Islet precursor cell (in vitro differentiated cells): ENCODE measurements around the gene SMCO3.

ENCODE experiments used
- DNase-seq: peaks from one replicate; pipeline ENCODE4 v3.0.0-alpha.2; 2018

The SMCO3 gene

DNA sequence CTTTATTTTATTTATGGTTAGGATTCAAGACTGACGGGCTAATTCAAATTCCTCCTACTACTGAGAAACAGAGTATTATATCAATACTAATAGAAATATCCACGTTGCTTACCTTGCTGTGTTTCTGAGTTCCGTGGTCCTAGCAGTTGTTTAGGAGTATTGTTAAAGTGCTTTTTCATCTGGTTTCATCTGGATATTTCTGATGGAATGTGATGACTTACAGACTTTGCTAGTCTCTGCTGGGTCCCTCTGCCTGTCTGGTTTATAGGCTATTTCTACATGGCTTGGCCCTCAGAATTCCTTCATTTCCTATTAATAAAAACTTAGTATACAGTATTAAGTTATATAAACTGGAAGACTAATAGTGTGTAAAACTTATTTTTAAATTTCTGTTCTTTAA, at the start of gene SMCO3:
Gene SMCO3, minus strand, starts transcription at position 169 of the 400 bp plus-strand sequence. CDS start 7,502 bp downstream, outside the sequence.
- DNase-seq = no peak

DNA sequence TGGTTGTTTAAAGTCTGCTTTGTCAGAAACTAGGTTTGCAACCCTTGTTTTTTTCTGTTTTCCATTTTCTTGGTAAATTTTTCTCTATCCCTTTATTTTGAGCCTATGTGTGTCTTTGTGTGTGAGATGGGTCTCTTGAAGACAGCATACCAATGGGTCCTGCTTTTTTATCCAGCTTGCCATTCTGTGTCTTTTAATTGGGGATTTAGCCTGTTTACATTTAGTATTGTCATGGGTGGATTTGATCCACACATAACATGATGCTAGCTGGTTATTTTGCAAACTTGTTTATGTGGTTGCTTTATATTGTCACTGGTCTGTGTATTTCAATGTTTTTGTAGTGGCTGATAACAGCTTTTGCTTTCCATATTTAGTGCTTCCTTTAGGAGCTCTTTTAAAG, 46.5 kb upstream of the SMCO3 start:
- no peak for DNase-seq

DNA sequence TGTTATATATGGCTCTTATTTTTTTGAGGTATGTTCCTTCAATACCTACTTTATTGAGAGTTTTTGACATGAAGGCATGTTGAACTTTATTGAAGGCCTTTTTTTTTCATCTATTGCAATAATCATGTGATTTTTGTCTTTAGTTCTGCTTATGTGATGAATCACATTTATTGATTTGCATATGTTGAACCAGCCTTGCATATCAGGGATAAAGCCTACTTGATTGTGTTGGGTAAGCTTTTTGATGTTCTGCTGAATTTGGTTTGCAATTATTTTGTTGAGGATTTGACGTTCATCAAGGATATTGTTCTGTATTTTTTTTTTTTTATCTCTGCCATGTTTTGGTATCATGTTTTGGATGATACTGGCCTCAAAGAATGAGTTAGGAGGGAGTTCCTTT, 44.5 kb upstream of the SMCO3 start:
- DNase-seq = no peak

GRCh38 chr12:14854586-14855183, 40.7 kb upstream of the SMCO3 start:
- no peak for DNase-seq

DNA sequence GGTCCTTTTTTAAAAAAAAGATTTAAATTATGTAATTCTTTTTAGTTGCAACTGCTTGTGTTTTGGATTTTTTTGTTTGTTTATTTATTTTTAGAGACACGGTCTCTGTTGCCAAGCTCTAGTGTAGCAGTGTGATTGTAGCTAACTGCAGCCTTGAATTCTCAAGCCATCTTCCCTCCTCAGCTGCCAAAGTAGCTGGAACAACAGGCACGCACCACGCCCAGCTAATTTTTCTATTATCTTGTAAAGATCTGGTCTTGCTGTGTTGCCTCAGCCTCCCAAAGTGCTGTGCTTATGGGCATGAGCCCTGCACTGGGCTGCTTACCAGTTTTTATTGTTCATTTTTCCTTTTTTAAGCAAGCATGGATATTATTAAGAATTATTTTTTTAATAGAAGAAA, 40.0 kb upstream of the SMCO3 start:
- DNase-seq = peak; percentile 78

DNA sequence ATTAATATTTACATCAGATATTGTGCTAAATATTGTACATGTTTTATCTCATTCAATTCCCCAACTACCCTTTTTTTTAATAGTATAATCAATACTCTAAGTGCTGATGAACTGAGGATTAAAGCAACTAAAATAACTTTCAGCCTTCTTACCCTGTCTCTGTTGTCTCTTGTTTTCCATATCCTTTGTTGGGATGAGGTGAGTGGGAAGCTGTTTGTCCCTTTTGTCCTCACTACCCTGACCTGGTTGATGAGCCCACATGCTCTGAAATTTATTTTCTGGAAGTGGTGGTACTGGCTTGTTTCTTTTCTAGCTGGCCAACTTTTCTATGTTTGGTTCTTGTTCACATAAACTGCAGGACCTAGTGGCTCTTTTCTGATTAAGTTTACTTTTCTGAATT, 38.9 kb upstream of the SMCO3 start:
- DNase-seq = no peak

DNA sequence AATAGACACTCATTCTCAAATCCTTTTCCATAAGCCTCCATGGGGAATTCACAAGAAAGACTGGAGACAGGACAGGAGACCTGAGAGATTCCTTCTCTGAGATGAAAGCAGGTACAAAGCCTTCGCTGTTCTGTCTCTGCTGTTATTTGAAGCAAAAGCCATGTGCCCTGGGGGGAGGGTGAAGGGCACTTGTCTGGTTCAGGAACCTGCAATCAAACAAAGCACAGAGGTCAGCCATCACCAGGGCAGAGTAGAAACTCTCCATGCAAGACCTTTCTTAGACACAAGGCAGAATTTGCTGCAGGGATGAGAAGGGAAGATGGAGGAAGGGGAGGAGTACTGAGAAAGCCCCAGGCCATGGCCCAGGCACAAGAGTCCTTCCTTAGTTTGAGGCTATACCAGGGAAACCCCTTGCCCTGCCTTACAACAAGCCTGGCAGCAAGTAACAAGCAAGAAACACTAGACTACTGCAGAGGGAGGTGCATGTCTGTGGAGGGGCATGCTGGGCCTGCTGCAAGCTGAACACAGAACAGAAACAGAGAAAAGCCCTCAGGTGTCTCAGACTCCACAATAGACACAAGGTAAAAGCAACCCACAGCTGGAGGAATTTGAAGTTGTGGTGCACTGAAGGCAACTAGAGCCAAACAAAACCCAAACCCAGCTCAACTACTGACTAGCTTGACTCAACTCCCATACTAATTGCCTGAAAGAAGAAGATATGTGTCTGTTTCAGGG, 37.1 kb upstream of the SMCO3 start:
- DNase-seq = peak; percentile 99

GRCh38 chr12:14849661-14850060, 35.7 kb upstream of the SMCO3 start:
- peak; percentile 81 for DNase-seq

GRCh38 chr12:14846876-14847580, 33.0 kb upstream of the SMCO3 start:
- no peak for DNase-seq

DNA sequence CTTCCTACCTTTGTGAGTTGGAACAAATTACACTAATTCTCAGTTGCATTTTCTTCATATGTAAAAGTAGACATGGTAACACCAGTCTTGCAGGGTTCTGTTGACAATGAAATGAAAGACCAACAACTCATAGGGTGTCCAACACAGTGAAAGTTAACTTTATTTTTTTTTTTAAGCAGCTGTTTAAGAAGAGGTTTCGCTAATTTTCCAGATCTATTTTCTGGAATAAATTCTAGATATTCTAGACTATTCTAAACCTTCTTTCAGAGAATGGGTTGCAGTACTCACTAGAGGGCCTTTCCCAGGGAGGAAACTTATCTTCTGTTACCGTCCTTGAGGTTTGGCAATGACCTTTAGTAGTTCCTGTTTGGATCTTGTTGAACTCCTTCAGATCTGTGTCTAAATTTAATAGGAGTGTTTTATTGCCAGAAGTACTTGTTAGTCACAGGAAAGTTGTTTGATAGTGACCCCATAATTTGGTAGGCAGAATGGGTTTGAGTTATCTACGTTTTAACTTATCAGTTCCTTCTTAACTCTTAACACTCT, 32.1 kb upstream of the SMCO3 start:
- DNase-seq = no peak

- peak; percentile 69 for DNase-seq
Measured at GRCh38 chr12:14845350-14845750, 31.4 kb upstream of the SMCO3 start.

- no peak for DNase-seq
Measured at GRCh38 chr12:14844401-14844800, 30.4 kb upstream of the SMCO3 start.

GRCh38 chr12:14843425-14843887, 29.5 kb upstream of the SMCO3 start, which contains the start of gene ART4:
TSS of gene ART4 (minus strand) at chr12:14843526. CDS start at chr12:14843113, 413 bp downstream.
- peak; percentile 78 for DNase-seq

DNA sequence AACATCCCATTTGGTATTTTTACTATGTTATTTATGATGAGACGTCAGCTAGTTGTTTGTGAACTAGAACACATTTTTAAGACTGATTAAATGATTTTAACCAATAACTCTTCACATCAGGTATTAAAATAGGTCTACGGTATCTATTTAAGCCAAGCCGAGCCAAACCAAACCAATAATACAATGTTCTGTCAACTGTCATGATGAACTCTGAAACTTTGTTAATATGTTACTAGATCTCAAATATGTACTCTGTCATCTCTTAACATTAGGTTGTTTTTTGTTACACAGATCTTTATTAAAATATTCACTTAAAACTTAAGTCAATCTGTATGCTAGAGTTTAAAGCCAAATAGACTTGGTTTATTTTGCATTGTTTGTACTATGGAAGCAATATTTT, 28.3 kb upstream of the SMCO3 start:
- no peak for DNase-seq

- DNase-seq = peak; percentile 91
Measured at GRCh38 chr12:14841761-14842160, 27.8 kb upstream of the SMCO3 start.

GRCh38 chr12:14840616-14841015, 26.6 kb upstream of the SMCO3 start:
- no peak for DNase-seq

- DNase-seq = no peak
Measured at GRCh38 chr12:14839262-14839661, 25.3 kb upstream of the SMCO3 start.

- peak; percentile 92 for DNase-seq
Measured at GRCh38 chr12:14836336-14837210, 22.6 kb upstream of the SMCO3 start.

GRCh38 chr12:14834509-14834908, 20.5 kb upstream of the SMCO3 start:
- DNase-seq = no peak

DNA sequence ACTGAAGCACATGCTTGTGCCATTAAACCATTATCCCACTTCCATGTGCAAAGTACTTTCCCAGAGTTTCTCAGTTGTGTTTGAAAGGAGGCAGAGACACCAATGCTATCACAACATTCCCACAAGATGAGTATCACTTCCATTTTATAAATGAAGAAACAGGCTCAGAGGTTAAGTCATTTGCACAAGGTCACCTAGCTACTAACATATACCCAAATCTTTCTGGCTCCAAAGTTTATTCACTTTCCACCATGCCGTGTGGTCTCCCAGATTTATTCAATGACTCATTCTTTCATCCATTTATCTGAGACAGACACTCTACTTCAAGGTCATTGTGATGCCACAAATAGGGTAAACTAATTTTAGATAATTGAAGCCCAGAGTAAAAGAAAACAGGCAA, 20.0 kb upstream of the SMCO3 start:
- DNase-seq = no peak

DNA sequence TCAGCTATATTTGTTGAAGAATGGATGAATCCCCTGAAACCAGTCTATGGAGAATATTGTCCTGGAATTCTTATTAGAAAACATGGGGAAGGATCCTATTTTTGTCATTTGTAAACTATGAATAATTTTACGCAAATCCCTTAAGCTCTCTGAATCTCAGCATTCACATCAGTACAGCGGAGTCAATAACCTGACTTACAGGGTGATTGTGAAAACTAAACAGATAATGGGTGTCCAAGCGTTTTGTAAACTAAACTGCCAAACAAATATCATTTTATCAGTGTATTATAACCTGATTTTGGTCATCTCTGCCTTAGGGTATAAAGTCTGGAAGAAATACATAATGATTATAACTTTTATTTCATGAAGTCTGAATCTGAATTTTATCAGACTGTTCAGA, 19.4 kb upstream of the SMCO3 start:
- no peak for DNase-seq

GRCh38 chr12:14828892-14829291, 14.9 kb upstream of the SMCO3 start:
- DNase-seq = no peak

GRCh38 chr12:14827043-14827442, 13.1 kb upstream of the SMCO3 start:
- DNase-seq = no peak
